Breast epithelium (tissue), 4 donors: Measurements from ENCODE around the gene CKLF. TPM values are rescaled to one million over a fixed set of nuclear protein-coding genes. Genes with fewer than 3 reads are reported as not detected.

Source experiments
- DNase-seq, 2 donors: peaks; one replicate each; pipeline ENCODE4 v3.0.0-alpha.2; 2019; ENCODE audit warnings: low spot score in 2 of 2
- H3K27ac ChIP-seq, 2 donors: fragments of 200-600 bp; sonication (generic) in 1 of 2; one replicate each; pipeline ENCODE4 v1.5.1; 2016 to 2019; ENCODE audit warnings: mild to moderate bottlenecking in 1 of 2
- H3K27me3 ChIP-seq, 2 donors: fragments of 200-600 bp; sonication (generic) in 1 of 2; one replicate each; pipeline versions ENCODE4 v1.5.1 to v1.6.0; 2017 to 2019; ENCODE audit warnings: control low read depth in 1 of 2, mild to moderate bottlenecking in 1 of 2
- H3K36me3 ChIP-seq: fragments of 200-600 bp; one replicate; pipeline ENCODE4 v1.5.1; 2019
- H3K4me1 ChIP-seq, 2 donors: fragments of 200-600 bp; sonication (generic); one replicate each; pipeline ENCODE4 v1.5.1; 2016 to 2019; ENCODE audit warnings: control low read depth in 1 of 2
- H3K4me3 ChIP-seq, 3 donors: fragments of 200-600 bp; sonication (generic); 1 replicate in 2 of 3; 2 replicates in 1 of 3; pipeline ENCODE4 v1.5.1; 2016 to 2019; ENCODE audit warnings: mild to moderate bottlenecking in 3 of 3, moderate library complexity in 2 of 3
- H3K9me3 ChIP-seq, 2 donors: fragments of 200-600 bp; sonication (generic) in 1 of 2; one replicate each; pipeline ENCODE4 v1.5.1; 2016 to 2019; ENCODE audit warnings: control low read depth in 1 of 2
- CTCF ChIP-seq, 3 donors: fragments of 450-650 bp; IDR thresholded peaks; one replicate each; pipeline ENCODE4 v1.5.1; 2016 to 2017; ENCODE audit warnings: antibody characterized with exemption in 3 of 3, mild to moderate bottlenecking in 3 of 3, moderate library complexity in 3 of 3
- POLR2A ChIP-seq: fragments of 450-650 bp; IDR thresholded peaks from one replicate; pipeline ENCODE4 v1.6.1; 2016; ENCODE audit warnings: antibody characterized with exemption, mild to moderate bottlenecking, moderate library complexity
- POLR2AphosphoS5 ChIP-seq, 3 donors: sonication (generic); formaldehyde crosslinking; IDR thresholded peaks; one replicate each; pipeline ENCODE4 v1.6.1; 2017; ENCODE audit warnings: antibody characterized with exemption in 3 of 3
- intact Hi-C: fragments of 100-400 bp; cut with DNase I; formaldehyde crosslinking; loops from one replicate; pipeline ENCODE4 v1.15.1; 2023; ENCODE audit warnings: low total_unique reads
- total RNA-seq, 3 donors: library from RNA; depleted of rRNA; stranded (reverse); fragments of >200 nt; gene quantifications; one replicate each; pipeline ENCODE4 v1.1.0, GENCODE V29; 2016

CKLF gene
- 10 to 100 TPM; 36.6 to 62.6 (median 44.9) TPM for total RNA-seq

- Histone ChIP-seq H3K27ac (peak within 1 kb of the TSS; percentile 92 to 95), H3K4me1 (no peaks in the 10 kb centered on the region), H3K27me3 (no peaks in the 10 kb centered on the region), H3K4me3 (peak within 1 kb of the TSS; percentile 65 to 75 (median 72)), H3K9me3 (no peaks in the 10 kb centered on the region), H3K36me3 (no peaks in the 10 kb centered on the region)
- peak; percentile 84 to 86 for DNase-seq
- intact Hi-C loops: no loop called here
- no peak for TF ChIP-seq CTCF (IDR thresholded peaks at IDR 0.05)
- TF ChIP-seq POLR2A: peak; percentile 55
- peak; percentile 72 to 83 (median 79) for TF ChIP-seq POLR2AphosphoS5 (IDR thresholded peaks at IDR 0.05)
Observed at GRCh38 chr16:66552286-66553177, at the start of gene CKLF. Gene CKLF, plus strand, starts transcription at chr16:66552576. Its CDS starts 140 bp downstream, at chr16:66552716.

GRCh38 chr16:66503030-66503429 lies 49.3 kb upstream of the CKLF start:
- TF ChIP-seq POLR2AphosphoS5 (IDR thresholded peaks at IDR 0.05) (no peak), POLR2A (no peak), CTCF (IDR thresholded peaks at IDR 0.05) (no peak)
- Histone ChIP-seq H3K4me1 (no peaks in the 10 kb centered on the region), H3K36me3 (no peaks in the 10 kb centered on the region), H3K9me3 (no peaks in the 10 kb centered on the region), H3K27ac (peak overlapping the region in 1 of 2 donors; percentile 38), H3K27me3 (no peaks in the 10 kb centered on the region), H3K4me3 (peak overlapping the region in 1 of 3 donors; percentile 3)
- intact Hi-C loops: no loop called here
- peak in 1 of 2 donors; percentile 19 for DNase-seq

- no peaks in the 10 kb centered on the region for H3K36me3 ChIP-seq
- no peaks in the 10 kb centered on the region for H3K27me3 ChIP-seq
- H3K4me3 ChIP-seq: no peak overlapping the region
- H3K27ac ChIP-seq: no peak overlapping the region
- intact Hi-C loops: no loop called here
- H3K9me3 ChIP-seq: no peaks in the 10 kb centered on the region
- no peak for DNase-seq
- TF ChIP-seq POLR2A: no peak
- no peak for TF ChIP-seq CTCF (IDR thresholded peaks at IDR 0.05)
- TF ChIP-seq POLR2AphosphoS5 (IDR thresholded peaks at IDR 0.05): no peak
- no peaks in the 10 kb centered on the region for H3K4me1 ChIP-seq
Observed at GRCh38 chr16:66503612-66504011, 48.8 kb upstream of the CKLF start.

- Histone ChIP-seq H3K27me3 (no peaks in the 10 kb centered on the region), H3K9me3 (no peaks in the 10 kb centered on the region), H3K4me1 (peaks cover 14 to 24% of the 10 kb centered on the region in 2 donors), H3K4me3 (no peak overlapping the region), H3K36me3 (no peaks in the 10 kb centered on the region), H3K27ac (peak overlapping the region in 1 of 2 donors; percentile 73)
- TF ChIP-seq CTCF (IDR thresholded peaks at IDR 0.05): no peak
- no peak for TF ChIP-seq POLR2A
- no peak for TF ChIP-seq POLR2AphosphoS5 (IDR thresholded peaks at IDR 0.05)
- intact Hi-C loops: no loop called here
- no peak for DNase-seq
Observed at GRCh38 chr16:66507731-66508239, 44.6 kb upstream of the CKLF start.
